RKO (cell line): ENCODE results near the gene ORC3.
"Not testable (repeated sequence)": the region's sequence is repeated elsewhere in the genome, so short reads cannot be mapped to it uniquely, and the experiment has no call there.

Experiments
- DNase-seq: peaks from one replicate; pipeline ENCODE4 v3.0.0-alpha.2; 2016; ENCODE audit warnings: low spot score

The ORC3 gene

DNA sequence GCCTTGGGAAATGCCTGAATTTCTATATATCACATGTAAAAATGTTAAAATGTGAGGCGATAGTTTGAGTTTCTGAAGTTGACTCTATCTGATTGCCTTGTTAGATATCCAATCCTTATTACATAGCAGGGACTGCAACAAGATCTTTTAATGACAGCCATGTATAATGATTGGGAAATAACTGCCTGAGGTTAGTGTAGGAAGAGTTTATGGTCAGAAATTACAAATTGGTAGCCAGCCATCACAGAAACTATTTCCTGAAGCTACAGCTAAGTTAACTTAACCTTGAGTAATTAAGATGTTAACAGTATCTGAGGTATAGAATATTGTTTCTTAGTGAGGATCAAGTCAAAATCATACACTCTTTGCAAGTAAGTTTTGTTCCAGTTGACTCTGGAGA, 71.1 kb downstream of the ORC3 start:
- no peak for DNase-seq

DNA sequence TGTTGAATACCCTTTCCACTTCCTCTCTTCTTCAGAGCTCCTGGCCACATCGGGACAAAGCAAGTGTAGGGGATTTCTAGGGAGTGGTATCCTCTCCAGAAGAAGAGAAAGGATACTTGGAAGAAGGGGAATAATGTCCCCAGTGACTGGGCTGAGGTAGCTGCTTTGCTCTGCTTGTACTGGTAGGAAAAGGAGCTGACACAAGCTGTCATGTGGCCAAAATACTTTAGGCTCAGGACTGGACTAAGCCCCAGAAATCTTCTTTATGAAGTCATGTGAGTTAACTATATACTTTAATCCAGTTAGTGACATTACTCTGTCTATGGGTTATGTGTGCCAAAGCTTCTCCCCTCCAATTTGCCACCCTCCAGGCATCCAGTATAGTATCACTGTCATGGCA, 71.6 kb downstream of the ORC3 start:
- DNase-seq = no peak

DNA sequence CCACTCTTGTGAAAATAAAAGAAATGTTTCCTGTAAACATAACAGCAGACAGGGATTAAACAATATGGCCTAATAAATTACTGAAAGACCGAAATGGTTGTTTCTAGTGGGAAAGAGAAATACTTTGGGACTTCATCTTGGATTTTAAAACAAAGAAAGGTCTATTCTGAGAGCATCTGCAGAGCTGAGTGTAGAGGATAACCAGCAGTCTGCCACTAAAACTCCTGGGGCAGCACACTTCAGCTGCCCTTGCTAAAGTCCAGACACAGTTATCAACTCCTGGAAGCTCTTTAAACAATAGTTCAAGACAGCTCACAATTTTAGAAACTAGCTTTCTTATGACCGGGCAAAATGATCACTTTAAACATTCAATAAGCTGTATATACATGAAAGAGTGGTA, 73.5 kb downstream of the ORC3 start:
- no peak for DNase-seq

- DNase-seq = no peak
Observed at GRCh38 chr6:87664921-87665485, 75.1 kb downstream of the ORC3 start.

DNA sequence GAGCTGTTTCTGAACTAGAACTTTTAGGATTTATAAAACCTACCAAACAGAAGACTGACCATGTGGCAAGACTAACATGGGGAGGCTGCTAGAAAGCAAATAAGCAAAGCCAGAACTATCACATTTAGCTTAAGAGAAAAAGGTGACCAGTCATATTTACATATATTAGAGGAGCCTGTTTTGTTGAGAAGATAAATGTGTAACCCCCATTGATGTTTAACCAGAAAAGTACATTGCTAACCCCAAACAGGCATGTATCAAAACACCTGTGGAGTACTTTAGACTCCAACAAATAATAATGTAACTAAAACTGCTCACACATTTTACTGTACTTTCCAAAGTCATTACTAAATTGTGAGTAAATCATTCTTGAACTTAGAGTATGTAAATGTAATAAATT, 77.1 kb downstream of the ORC3 start:
- no peak for DNase-seq

DNA sequence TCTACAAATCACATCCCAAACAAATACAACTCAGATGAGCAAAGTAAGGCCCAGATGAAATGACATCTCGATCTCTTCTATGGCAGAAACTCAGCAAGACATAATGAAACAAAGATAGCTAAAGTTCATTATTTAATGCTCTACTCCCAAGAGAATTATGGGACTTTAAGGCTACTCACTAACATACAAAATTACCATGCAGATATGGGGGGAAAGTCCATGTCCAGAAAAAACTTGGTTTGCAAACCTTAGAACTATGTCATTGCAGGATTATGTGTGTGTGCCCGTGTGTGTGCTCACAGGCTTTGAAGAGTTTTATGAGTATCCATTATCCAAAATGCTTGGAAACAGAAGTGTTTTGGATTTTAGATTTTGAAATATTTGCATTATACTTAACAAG, 78.1 kb downstream of the ORC3 start:
- no peak for DNase-seq

DNA sequence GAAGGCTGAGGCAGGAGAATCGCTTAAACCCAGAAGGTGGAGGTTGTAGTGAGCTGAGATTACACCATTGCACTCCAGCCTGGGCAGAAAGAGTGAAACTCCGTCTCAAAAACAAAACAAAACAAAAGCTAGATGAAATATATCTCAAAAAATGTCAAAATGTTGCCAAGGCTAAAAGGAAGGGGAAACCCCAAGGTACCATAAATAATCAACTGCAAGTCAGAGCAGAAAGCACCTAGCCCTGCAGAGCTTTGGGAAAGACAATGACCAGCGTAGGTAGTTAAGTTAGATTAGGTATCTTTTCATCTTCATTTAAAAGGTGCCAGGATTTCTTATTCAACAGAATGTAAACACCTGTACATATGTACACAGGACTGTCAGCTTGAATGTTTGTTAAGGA, 79.1 kb downstream of the ORC3 start:
- no peak for DNase-seq

DNA sequence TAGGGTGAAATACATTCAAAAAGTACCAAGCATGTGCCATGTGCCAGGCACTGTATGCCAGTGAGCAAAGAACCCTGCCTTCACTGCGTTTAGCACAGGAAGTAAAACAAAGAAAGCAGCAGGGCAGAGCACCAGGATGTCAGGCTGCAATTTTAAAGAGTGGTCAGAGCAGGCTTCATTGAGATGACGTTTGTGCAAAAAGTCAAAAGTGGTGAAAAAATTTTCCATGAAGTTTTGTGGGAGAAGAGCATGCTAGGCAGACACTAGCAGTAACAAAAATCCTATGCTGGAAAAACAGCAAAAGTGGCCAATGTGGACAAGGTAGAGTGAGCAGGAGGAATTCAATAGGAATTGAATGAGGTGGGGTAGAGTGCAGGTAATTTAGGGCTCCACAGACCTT, 80.8 kb downstream of the ORC3 start:
- DNase-seq = no peak

DNA sequence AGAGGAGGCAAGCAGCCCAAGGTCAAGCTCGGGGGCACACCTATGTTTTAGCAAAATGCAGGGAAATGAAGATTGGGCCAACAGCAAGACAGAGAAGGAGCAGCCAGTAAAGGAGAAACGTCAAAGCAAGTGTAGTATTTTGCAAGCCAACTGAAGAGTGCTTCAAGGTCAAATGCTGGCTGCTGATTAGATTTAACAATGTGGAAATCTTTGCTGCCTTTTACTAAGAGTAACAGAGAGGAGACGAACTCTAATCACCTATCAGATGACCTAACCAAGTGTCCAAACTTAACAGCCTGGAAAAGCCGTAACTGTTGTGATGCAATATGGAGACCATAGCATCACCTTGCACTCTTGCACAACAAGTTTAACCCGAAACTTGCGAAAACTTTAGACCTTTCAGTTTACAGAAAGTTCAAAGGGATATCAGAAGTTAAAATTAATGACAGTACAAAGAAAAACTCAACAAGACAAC, 81.7 kb downstream of the ORC3 start:
- DNase-seq = no peak

- DNase-seq = no peak
Observed at GRCh38 chr6:87672641-87673040, 82.7 kb downstream of the ORC3 start.

DNA sequence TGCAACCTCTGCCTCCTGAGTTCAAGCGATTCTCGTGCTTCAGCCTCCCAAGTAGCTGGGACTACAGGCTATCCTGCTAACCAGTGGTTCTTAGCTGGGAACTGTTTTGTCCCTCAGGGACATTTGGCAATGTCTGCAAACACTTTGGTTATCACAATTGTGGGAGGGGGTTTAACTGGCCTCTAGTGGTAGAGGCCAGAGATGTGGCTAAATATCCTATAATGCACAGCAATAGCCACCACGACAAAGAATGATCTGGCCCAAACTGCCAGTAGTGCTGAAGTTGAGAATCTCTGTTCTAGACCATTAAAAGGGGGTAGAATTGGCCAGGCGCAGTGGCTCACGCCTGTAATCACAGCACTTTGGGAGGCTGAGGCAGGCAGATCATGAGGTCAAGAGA, 83.3 kb downstream of the ORC3 start:
- DNase-seq = no peak

DNA sequence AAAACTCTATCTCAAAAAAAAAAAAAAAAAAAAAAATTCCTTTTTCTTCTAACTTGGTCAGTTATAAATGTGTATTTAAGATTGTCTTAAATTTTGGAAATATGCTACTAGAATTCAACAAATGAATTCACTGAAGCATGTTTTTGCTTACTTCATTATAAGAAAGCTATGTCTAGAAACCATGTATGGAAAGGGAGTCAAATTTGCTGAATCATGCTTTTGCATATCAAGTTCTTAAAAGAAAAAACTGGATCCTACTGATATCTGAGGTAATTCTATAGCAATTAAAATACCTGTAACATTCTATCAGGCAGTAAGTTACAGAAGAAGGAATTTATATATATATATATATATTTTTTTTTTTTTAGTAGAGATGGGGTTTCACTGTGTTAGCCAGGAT, 84.4 kb downstream of the ORC3 start:
- DNase-seq = no peak

GRCh38 chr6:87675004-87675681, 85.2 kb downstream of the ORC3 start:
- DNase-seq = no peak

GRCh38 chr6:87682310-87682709, 92.4 kb downstream of the ORC3 start:
- no peak for DNase-seq

- no peak for DNase-seq
Observed at GRCh38 chr6:87683890-87684289, 94.0 kb downstream of the ORC3 start.

DNA sequence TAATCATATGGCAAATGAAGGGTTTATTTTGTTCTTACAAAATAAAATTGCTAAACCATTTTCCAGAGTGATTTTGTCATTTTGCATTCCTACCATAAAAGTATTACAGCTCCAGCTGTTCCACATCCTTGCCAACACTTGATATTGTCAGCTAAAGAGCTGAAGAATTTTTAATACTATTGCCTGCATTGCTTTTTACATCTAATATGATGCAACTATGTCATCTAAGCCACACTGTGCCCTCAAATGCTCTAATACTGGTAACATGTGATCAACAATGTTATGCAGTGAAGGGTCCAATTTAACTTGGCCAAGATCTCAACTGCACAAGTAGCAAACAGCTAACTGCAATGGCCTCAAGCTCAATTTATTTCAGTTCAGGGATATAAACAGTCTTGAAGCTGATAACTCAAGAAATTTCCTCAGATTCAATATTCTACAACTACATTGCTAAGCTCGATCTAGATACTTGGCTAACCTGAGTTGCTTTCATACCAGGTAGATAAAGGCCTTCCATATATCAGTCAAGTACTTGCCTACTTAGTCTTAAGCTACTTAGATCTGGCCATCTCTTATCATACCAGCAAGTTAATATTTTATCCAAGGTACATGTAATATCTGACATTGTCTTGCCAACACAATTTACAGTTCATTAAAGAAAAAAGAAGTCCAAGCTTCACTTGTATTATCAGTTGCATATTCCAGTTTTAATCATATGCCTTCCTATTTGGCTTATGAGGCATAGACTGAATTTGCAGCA, 95.1 kb downstream of the ORC3 start:
- no peak for DNase-seq

DNA sequence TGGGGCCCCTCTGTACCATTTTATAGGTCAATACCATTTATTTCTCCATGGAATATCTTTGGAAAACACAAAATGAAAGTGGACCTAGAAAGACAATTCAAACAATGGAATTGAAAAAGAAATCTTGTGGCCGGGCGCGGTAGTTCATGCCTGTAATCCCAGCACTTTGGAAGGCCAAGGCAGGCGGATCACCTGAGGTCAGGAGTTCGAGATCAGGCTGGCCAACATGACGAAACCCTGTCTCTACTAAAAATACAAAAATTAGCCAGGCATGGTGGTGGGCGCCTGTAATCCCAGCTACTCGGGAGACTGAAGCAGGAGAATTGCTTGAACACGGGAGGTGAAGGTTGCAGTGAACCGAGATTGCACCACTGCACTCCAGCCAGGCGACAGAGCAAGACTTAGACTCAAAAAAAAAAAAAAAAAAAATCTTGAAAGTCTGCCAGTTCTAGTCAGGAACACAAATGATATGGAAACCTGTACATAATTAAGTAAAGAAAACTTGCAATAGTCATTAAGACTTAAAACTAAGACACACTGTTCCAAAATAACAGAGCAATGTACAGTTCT, 96.8 kb downstream of the ORC3 start:
- not testable (repeated sequence) for DNase-seq

DNA sequence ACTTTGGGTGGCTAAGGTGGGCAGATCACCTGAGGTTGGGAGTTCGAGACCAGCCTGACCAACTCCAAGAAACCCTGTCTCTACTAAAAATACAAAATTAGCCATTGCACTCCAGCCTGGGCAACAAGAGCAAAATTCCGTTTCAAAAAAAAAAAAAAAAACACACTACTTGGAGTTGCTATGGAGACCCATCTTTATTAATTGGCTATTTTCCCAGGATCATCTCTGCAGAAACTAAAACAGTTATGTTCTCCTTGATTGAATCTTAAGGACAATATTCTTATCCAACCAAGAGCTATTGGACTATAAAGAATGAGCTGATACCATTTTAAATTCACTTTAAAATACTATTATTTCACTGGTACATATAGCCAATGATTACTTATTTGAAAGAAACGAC, 97.4 kb downstream of the ORC3 start:
- no peak for DNase-seq

DNA sequence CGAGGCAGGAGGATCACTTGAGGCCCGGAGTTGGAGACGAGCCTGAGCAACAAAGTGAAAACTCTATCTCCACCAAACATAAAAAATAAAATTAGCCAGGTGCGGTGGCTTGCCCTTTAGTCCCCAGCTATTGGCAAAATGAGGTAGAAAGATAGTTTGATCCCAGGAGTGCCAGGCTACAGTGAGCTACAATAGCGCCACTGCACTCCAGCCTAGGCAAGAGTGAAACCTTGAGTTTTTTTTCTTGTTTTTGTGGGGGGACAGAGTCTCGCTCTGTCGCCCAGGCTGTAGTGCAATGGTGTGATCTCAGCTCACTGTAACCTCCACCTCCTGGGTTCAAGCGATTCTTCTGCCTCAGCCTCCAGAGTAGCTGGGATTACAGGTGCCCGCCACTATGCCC, 98.0 kb downstream of the ORC3 start:
- not testable (repeated sequence) for DNase-seq

- no peak for DNase-seq
Observed at GRCh38 chr6:87690441-87690840, 100.5 kb downstream of the ORC3 start.

GRCh38 chr6:87692086-87692485, 102.2 kb downstream of the ORC3 start:
- DNase-seq = no peak

DNA sequence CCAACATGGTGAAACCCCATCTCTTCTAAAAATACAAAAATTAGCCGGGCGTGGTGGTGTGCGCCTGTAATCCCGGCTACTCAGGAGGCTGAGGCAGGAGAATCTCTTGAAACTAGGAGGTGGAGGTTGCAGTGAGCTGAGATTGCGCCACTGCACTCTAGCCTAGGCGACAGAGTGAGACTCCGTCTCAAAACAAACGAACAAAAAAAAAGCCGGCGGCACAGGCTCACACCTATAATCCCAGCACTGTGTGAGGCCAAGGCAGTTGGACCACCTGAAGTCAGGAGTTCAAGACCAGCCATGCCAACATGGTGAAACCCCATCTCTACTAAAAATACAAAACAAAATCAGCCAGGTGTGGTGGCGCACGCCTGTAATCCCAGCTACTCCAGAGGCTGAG, 106.9 kb downstream of the ORC3 start:
- not testable (repeated sequence) for DNase-seq
